Testis (tissue), 3 donors: ENCODE results near the gene CCDC178. TPM values are rescaled to one million over a fixed set of nuclear protein-coding genes. Genes with fewer than 3 reads are reported as not detected.

ENCODE experiments used
- DNase-seq: peaks from one replicate; pipeline ENCODE4 v3.0.0-alpha.2; 2019
- H3K27ac ChIP-seq, 2 donors: fragments of 200-600 bp; sonication (generic); one replicate each; pipeline ENCODE4 v1.5.1; 2019
- H3K27me3 ChIP-seq: fragments of 200-600 bp; sonication (generic); one replicate; pipeline ENCODE4 v1.5.1; 2019
- H3K36me3 ChIP-seq: fragments of 200-600 bp; sonication (generic); one replicate; pipeline ENCODE4 v1.5.1; 2017; ENCODE audit warnings: low read depth; ENCODE audit errors: missing control alignments
- H3K4me1 ChIP-seq: fragments of 200-600 bp; sonication (generic); one replicate; pipeline ENCODE4 v1.5.1; 2019
- H3K4me3 ChIP-seq, 2 donors: fragments of 200-600 bp; sonication (generic); one replicate each; pipeline ENCODE4 v1.5.1; 2017 to 2019
- H3K9me3 ChIP-seq: fragments of 200-600 bp; sonication (generic); one replicate; pipeline ENCODE4 v1.5.1; 2017
- POLR2A ChIP-seq: fragments of 450-650 bp; IDR thresholded peaks from one replicate; pipeline ENCODE4 v1.6.1; 2017; ENCODE audit warnings: antibody characterized with exemption, mild to moderate bottlenecking, moderate library complexity
- WGBS, 2 donors: methylation state at CpG; one replicate each; pipeline ENCODE4 v1.1.5; 2018; 5-methylcytosine and 5-hydroxymethylcytosine counted together
- intact Hi-C: fragments of 100-400 bp; cut with DNase I; formaldehyde crosslinking; loops from one replicate; pipeline ENCODE4 v1.15.1; 2023; ENCODE audit warnings: low total_unique reads
- polyA plus RNA-seq: library from polyadenylated mRNA; stranded (reverse); fragments of 350-450 nt; fragmentation: Illumina TruSeq; extraction: RNeasy Lipid Tissue Mini Kit (QIAGEN cat#74804); gene quantifications from one replicate; pipeline ENCODE4 v1.2.3, GENCODE V29; 2014; ENCODE audit warnings: low read depth, low replicate concordance; ENCODE audit not compliant: insufficient read depth
- total RNA-seq, 2 donors: library from RNA; depleted of rRNA; stranded (reverse); fragments of >200 nt; gene quantifications; one replicate each; pipeline ENCODE4 v1.2.3, GENCODE V29; 2016
- TF ChIP-seq, protein P1 (sequence below), 3 experiments: fragments of 450-650 bp in 2 of 3; fragments of 200-600 bp in 1 of 3; sonication (generic) in 1 of 3; IDR thresholded peaks; one replicate each; pipeline ENCODE4 v1.5.1; 2016 to 2019; ENCODE audit warnings: antibody characterized with exemption in 3 of 3, mild to moderate bottlenecking in 2 of 3, moderate library complexity in 1 of 3

Gene CCDC178
- total and polyA plus RNA-seq, 3 donors from 2014 or later = 8.6 to 17.5 (median 10.2) TPM

DNA sequence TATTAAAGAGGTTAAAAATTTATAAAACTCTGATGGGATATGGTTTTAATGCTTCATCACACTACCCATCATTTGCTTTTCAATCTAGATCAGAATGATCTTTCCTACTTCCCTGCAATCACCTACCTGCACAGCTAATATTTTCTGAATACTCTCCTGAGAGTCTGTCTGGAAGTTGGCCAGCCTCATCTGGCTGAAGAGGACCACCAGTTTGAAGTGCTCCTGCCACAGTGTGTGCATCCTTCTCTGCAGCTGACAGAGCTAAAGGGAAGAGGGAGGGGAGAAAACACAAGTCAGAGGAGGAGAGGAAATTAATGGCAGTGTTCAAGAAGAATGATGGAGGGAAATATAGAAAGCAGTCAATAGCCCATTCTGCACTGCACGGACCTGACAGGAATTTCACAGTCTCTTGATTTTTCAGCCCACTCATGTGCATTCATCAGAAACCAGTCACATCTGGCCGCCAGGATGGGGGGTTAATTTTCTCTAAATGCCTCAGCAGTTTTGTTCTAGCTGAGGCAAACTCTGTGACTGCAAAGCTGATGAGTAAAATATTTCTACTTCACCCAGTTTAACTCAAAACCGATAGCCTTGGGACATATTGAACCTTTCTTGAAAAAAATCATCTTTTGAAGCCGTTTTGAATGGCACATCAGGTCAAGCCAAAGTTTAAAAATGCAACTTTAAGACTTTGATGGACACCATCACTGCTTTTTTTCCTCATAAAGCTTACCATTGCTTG lies 465.9 kb downstream of the CCDC178 start:
- no peaks in the 10 kb centered on the region for H3K27me3 ChIP-seq
- no peak for DNase-seq
- H3K4me1 ChIP-seq = no peaks in the 10 kb centered on the region
- no peaks in the 10 kb centered on the region for H3K9me3 ChIP-seq
- TF ChIP-seq, protein P1, sequence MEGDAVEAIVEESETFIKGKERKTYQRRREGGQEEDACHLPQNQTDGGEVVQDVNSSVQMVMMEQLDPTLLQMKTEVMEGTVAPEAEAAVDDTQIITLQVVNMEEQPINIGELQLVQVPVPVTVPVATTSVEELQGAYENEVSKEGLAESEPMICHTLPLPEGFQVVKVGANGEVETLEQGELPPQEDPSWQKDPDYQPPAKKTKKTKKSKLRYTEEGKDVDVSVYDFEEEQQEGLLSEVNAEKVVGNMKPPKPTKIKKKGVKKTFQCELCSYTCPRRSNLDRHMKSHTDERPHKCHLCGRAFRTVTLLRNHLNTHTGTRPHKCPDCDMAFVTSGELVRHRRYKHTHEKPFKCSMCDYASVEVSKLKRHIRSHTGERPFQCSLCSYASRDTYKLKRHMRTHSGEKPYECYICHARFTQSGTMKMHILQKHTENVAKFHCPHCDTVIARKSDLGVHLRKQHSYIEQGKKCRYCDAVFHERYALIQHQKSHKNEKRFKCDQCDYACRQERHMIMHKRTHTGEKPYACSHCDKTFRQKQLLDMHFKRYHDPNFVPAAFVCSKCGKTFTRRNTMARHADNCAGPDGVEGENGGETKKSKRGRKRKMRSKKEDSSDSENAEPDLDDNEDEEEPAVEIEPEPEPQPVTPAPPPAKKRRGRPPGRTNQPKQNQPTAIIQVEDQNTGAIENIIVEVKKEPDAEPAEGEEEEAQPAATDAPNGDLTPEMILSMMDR (IDR thresholded peaks at IDR 0.05) = no peak
- no peak for TF ChIP-seq POLR2A
- intact Hi-C loops = no loop called here
- no peak overlapping the region for H3K27ac ChIP-seq
- 52 to 69% methylated on average over 4 of the region's 4 CpGs for WGBS, 2 donors
- no peaks in the 10 kb centered on the region for H3K36me3 ChIP-seq
- no peak overlapping the region for H3K4me3 ChIP-seq

DNA sequence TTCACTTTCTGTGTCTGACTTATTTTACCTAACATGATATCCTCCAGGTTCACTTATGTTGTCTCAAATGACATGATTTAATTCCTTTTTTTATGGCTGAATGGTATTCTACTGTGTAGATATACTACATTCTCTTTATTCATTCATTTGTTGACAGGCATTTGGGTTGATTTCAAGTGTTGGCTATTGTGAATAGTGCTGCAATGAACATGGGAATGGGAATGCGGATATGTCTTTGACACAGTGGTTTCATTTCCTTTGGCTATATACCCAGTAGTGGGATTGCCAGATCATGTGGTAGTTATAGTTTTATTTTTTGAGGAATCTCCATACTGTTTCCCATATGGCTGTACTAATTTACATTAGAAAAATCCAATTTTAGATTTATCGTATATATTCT lies 472.3 kb downstream of the CCDC178 start:
- no peak for TF ChIP-seq POLR2A
- TF ChIP-seq, protein P1 (IDR thresholded peaks at IDR 0.05) = no peak
- 91 to 97% methylated on average over 2 of the region's 2 CpGs for WGBS, 2 donors
- Histone ChIP-seq H3K27ac (no peak overlapping the region), H3K4me3 (no peak overlapping the region), H3K4me1 (no peaks in the 10 kb centered on the region), H3K27me3 (no peaks in the 10 kb centered on the region), H3K9me3 (no peaks in the 10 kb centered on the region), H3K36me3 (no peaks in the 10 kb centered on the region)
- no peak for DNase-seq
- intact Hi-C loops = no loop called here

DNA sequence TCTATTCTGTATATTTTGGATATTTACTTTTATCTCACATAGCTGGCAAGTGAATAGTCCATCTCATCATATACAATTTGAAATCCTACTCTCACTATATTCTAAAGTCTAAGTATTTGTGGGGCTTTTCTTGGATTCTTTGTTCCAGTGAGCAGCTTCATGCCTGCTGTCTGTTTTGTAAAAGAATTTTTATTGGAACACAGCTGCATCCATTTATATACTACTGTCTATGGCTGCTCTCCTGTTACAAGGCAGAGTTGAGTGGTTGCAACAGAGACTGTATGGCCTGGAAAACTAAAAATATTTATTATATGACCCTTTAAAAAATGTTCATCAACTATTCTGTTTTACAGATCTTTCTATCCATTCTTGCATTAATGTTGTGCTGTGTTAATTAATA lies 474.4 kb downstream of the CCDC178 start:
- no peak for DNase-seq
- TF ChIP-seq POLR2A = no peak
- TF ChIP-seq, protein P1 (IDR thresholded peaks at IDR 0.05) = no peak
- intact Hi-C loops = no loop called here
- no peaks in the 10 kb centered on the region for H3K4me1 ChIP-seq
- H3K27me3 ChIP-seq = no peaks in the 10 kb centered on the region
- H3K9me3 ChIP-seq = no peaks in the 10 kb centered on the region
- H3K36me3 ChIP-seq = no peaks in the 10 kb centered on the region
- no peak overlapping the region for H3K4me3 ChIP-seq
- H3K27ac ChIP-seq = no peak overlapping the region

DNA sequence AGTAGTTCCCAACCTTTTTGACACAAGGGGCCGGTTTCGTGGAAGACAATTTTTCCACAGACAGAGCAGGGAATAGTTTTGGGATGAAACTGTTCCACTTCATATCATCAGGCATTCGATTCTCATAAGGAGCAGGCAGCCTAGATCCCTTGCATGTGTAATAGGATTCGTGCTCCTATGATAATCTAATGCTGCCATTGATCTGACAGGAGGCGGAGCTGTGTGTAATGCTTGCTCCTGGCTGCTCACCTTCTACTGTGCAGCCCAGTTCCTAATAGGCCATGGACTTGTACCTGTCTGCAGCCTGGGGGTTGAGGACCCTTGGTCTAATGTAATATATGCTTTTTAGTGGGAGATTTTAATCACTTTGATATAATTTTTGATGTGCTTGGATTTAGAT lies 479.0 kb downstream of the CCDC178 start:
- TF ChIP-seq, protein P1 (IDR thresholded peaks at IDR 0.05) = no peak
- TF ChIP-seq POLR2A = no peak
- 84 to 87% methylated on average over 5 of the region's 5 CpGs for WGBS, 2 donors
- intact Hi-C loops = no loop called here

DNA sequence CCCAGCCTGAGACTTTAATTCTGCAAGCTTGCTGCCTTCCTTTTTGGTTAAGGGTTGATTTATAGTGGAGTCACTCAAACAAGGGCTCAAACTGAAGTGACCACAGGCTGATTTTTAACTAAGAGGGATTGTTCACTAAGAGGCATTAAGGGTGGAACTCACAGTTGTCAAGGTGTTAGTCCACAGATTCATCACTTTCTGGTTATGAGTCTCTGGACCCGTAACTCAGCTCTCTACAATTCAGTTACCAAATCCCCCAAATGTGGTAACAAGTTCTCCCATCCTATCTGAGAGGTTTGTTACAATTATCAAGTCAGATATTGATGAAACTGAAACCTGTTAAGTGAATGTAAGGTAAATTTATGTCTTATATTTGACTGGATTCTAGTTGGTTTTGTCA lies 481.8 kb downstream of the CCDC178 start:
- TF ChIP-seq, protein P1 (IDR thresholded peaks at IDR 0.05) = no peak
- TF ChIP-seq POLR2A = no peak
- no peaks in the 10 kb centered on the region for H3K9me3 ChIP-seq
- intact Hi-C loops = no loop called here
- no peak overlapping the region for H3K27ac ChIP-seq
- DNase-seq = no peak
- 93 to 100% methylated on average over 1 of the region's 1 CpG for WGBS, 2 donors
- H3K27me3 ChIP-seq = no peaks in the 10 kb centered on the region
- H3K36me3 ChIP-seq = no peaks in the 10 kb centered on the region
- H3K4me1 ChIP-seq = no peaks in the 10 kb centered on the region
- no peak overlapping the region for H3K4me3 ChIP-seq

More for the DNA sequence above, 479.0 kb downstream of the CCDC178 start:
- H3K4me1 ChIP-seq = no peaks in the 10 kb centered on the region
- no peak for DNase-seq
- no peak overlapping the region for H3K4me3 ChIP-seq
- H3K9me3 ChIP-seq = no peaks in the 10 kb centered on the region
- no peaks in the 10 kb centered on the region for H3K27me3 ChIP-seq
- H3K27ac ChIP-seq = no peak overlapping the region
- H3K36me3 ChIP-seq = no peaks in the 10 kb centered on the region
